ENCODE results near the gene PSG7. TPM values are rescaled to one million over a fixed set of nuclear protein-coding genes. Genes with fewer than 3 reads are reported as not detected.
"Not testable (repeated sequence)": the region's sequence is repeated elsewhere in the genome, so short reads cannot be mapped to it uniquely, and the experiment has no call there.

Gene PSG7
- total RNA-seq, 2 experiments from 2014 or later = not detected

- not testable (repeated sequence) for BruUV-seq (replicated peaks)
These were observed 6.8 kb downstream of the PSG7 start for GRCh38 chr19:42930214-42930613.

GRCh38 chr19:42928896-42929295 lies 8.1 kb downstream of the PSG7 start:
- intact Hi-C loops (cut with micrococcal nuclease; ENCODE audit: unreplicated experiment) = no loop called here
- no peaks in the 10 kb centered on the region for H3K79me2 ChIP-seq (ENCODE audit: insufficient read depth, low read depth, low read length)
- no peak overlapping the region for H2AFZ ChIP-seq (ENCODE audit: low read length)
- no peak overlapping the region for H3K4me3 ChIP-seq (ENCODE audit: low read depth, low read length, poor library complexity, severe bottlenecking)
- TF ChIP-seq EZH2phosphoT487 (IDR thresholded peaks at IDR 0.05; ENCODE audit: borderline replicate concordance, low read depth, low read length) (no peak), CTCF (conservative IDR thresholded peaks at IDR 0.05; ENCODE audit: low read length) (no peak)
- no peaks in the 10 kb centered on the region for H3K9me3 ChIP-seq (ENCODE audit: low read length)
- no peaks in the 10 kb centered on the region for H3K4me1 ChIP-seq (ENCODE audit: insufficient read depth, low read length, poor library complexity, severe bottlenecking)
- no peaks in the 10 kb centered on the region for H3K9me2 ChIP-seq (ENCODE audit: insufficient read depth, low read length)
- ChIA-PET POLR2A (no interaction called here), CTCF (ENCODE audit: unreplicated experiment) (no interaction called here)
- DNase-seq (ENCODE audit: low spot score) = no peak
- BruUV-seq (replicated peaks) = no TSS peak
- no peak overlapping the region for H3K27ac ChIP-seq (ENCODE audit: low read depth, low read length, poor library complexity, severe bottlenecking)
- H4K20me1 ChIP-seq (ENCODE audit: insufficient read depth, low read length) = no peaks in the 10 kb centered on the region
- H3K4me2 ChIP-seq (ENCODE audit: low read length) = no peak overlapping the region
- no peaks in the 10 kb centered on the region for H3K36me3 ChIP-seq (ENCODE audit: insufficient read depth, low read length)

More at GRCh38 chr19:42930214-42930613, 6.8 kb downstream of the PSG7 start:
- DNase-seq (ENCODE audit: low spot score) = peak; percentile 22
- H4K20me1 ChIP-seq (ENCODE audit: insufficient read depth, low read length); POLR2A ChIA-PET; H3K4me1 ChIP-seq (ENCODE audit: insufficient read depth, low read length, poor library complexity, severe bottlenecking); H3K27ac ChIP-seq (ENCODE audit: low read depth, low read length, poor library complexity, severe bottlenecking); CTCF ChIA-PET (ENCODE audit: unreplicated experiment); H3K9me2 ChIP-seq (ENCODE audit: insufficient read depth, low read length); H2AFZ ChIP-seq (ENCODE audit: low read length); intact Hi-C loops (cut with micrococcal nuclease; ENCODE audit: unreplicated experiment); H3K9me3 ChIP-seq (ENCODE audit: low read length); H3K79me2 ChIP-seq (ENCODE audit: insufficient read depth, low read depth, low read length); H3K4me3 ChIP-seq (ENCODE audit: low read depth, low read length, poor library complexity, severe bottlenecking); H3K36me3 ChIP-seq (ENCODE audit: insufficient read depth, low read length); H3K4me2 ChIP-seq (ENCODE audit: low read length): not testable (repeated sequence)
- TF ChIP-seq CTCF (conservative IDR thresholded peaks at IDR 0.05; ENCODE audit: low read length) = peak; percentile 70

GRCh38 chr19:42926781-42927180 lies 10.2 kb downstream of the PSG7 start:
- BruUV-seq (replicated peaks) = no TSS peak
- no peak for DNase-seq (ENCODE audit: low spot score)
- Histone ChIP-seq H3K9me3 (ENCODE audit: low read length) (no peaks in the 10 kb centered on the region), H3K79me2 (ENCODE audit: insufficient read depth, low read depth, low read length) (no peaks in the 10 kb centered on the region), H3K4me2 (ENCODE audit: low read length) (no peak overlapping the region), H3K9me2 (ENCODE audit: insufficient read depth, low read length) (no peaks in the 10 kb centered on the region), H2AFZ (ENCODE audit: low read length) (no peak overlapping the region), H4K20me1 (ENCODE audit: insufficient read depth, low read length) (no peaks in the 10 kb centered on the region), H3K4me1 (ENCODE audit: insufficient read depth, low read length, poor library complexity, severe bottlenecking) (no peaks in the 10 kb centered on the region), H3K36me3 (ENCODE audit: insufficient read depth, low read length) (no peaks in the 10 kb centered on the region), H3K27ac (ENCODE audit: low read depth, low read length, poor library complexity, severe bottlenecking) (no peak overlapping the region), H3K4me3 (ENCODE audit: low read depth, low read length, poor library complexity, severe bottlenecking) (no peak overlapping the region)
- TF ChIP-seq CTCF (conservative IDR thresholded peaks at IDR 0.05; ENCODE audit: low read length) (no peak), EZH2phosphoT487 (IDR thresholded peaks at IDR 0.05; ENCODE audit: borderline replicate concordance, low read depth, low read length) (no peak)
- ChIA-PET POLR2A (no interaction called here), CTCF (ENCODE audit: unreplicated experiment) (no interaction called here)
- intact Hi-C loops (cut with micrococcal nuclease; ENCODE audit: unreplicated experiment) = no loop called here
